ENCODE results near the gene PSMD9.

DNA sequence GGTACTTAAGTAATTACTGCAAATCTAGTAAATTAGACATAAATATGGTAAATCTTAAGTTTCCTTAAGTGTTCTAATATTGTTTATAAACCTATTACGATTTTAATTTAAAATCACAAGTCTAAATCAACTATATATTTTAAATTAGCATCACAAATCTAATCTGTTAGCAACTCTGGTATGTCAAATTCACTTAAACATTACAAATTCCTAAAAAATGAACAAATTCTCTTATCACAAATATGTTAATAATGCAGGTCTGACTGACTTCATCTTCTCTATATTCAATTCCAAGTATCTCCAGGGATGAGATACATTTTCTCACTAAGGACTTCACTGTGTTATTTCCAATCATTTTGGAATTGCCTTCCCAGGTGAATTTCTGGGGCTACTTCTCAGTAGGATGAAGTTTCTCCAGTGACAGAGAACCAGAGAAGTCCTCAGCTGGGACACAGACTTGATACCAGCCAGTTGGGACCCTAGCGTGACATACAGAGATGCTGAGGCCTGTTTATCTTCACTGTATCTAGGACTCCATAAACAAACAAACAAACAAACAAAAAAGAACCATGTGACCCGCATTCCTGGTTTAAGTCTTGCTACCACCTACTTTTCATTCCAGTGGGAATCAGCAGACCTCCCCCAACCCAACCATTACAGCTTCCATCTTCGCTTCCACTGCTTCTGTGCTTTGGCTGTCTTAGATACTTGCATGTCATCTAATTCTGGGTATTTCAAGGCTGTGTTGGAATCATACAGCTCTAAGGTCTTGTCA lies 51.6 kb downstream of the PSMD9 start:
- no peak for TF ChIP-seq CTCF (IDR thresholded peaks at IDR 0.05)
- TF ChIP-seq POLR2A (IDR thresholded peaks at IDR 0.05), result no peak

All from vagina (tissue), 2 donors.